ENCODE data around the gene MACROD2. TPM values are rescaled to one million over a fixed set of nuclear protein-coding genes. Genes with fewer than 3 reads are reported as not detected.

The MACROD2 gene
- total and polyA plus RNA-seq, 7 donors = 0.20 to 4.8 (median 0.87) TPM

GRCh38 chr20:15256676-15257568, 1261.6 kb downstream of the MACROD2 start:
- 55 to 59% (median 57%) methylated on average over 6 of the region's 6 CpGs for WGBS, 3 donors
- intact Hi-C loops (cut with DNase I) = no loop called here
- Histone ChIP-seq H3K4me1 (no peaks in the 10 kb centered on the region), H3K4me3 (no peak overlapping the region), H3K36me3 (ENCODE audit: insufficient read depth in 1 of 2, low read depth in 1 of 2) (no peaks in the 10 kb centered on the region), H3K27ac (no peak overlapping the region), H3K27me3 (ENCODE audit: insufficient read depth in 3 of 3, low read length in 2 of 3) (no peaks in the 10 kb centered on the region), H3K9me3 (no peaks in the 10 kb centered on the region)
- ATAC-seq (no peak), DNase-seq (no peak)
- TF ChIP-seq CTCF (IDR thresholded peaks at IDR 0.05) = no peak

- Histone ChIP-seq H3K27me3 (ENCODE audit: insufficient read depth in 3 of 3, low read length in 2 of 3) (no peaks in the 10 kb centered on the region), H3K9me3 (no peaks in the 10 kb centered on the region), H3K4me1 (no peaks in the 10 kb centered on the region), H3K27ac (no peak overlapping the region), H3K36me3 (ENCODE audit: insufficient read depth in 1 of 2, low read depth in 1 of 2) (no peaks in the 10 kb centered on the region), H3K4me3 (no peak overlapping the region)
- DNase-seq (no peak), ATAC-seq (no peak)
- intact Hi-C loops (cut with DNase I) = no loop called here
- TF ChIP-seq CTCF (IDR thresholded peaks at IDR 0.05) = no peak
- WGBS, 3 donors = 85 to 90% (median 90%) methylated on average over 1 of the region's 1 CpG
Observed at GRCh38 chr20:15257569-15257870, 1262.2 kb downstream of the MACROD2 start.

GRCh38 chr20:15265581-15266309, 1270.4 kb downstream of the MACROD2 start:
- Histone ChIP-seq H3K27me3 (ENCODE audit: insufficient read depth in 3 of 3, low read length in 2 of 3) (no peaks in the 10 kb centered on the region), H3K4me3 (no peak overlapping the region), H3K27ac (no peak overlapping the region), H3K4me1 (no peaks in the 10 kb centered on the region), H3K9me3 (no peaks in the 10 kb centered on the region), H3K36me3 (ENCODE audit: insufficient read depth in 1 of 2, low read depth in 1 of 2) (no peaks in the 10 kb centered on the region)
- intact Hi-C loops (cut with DNase I) = no loop called here
- ATAC-seq = no peak
- WGBS, 3 donors = 51 to 65% (median 56%) methylated on average over 1 of the region's 1 CpG
- TF ChIP-seq CTCF (IDR thresholded peaks at IDR 0.05) = no peak
- DNase-seq = no peak

- Histone ChIP-seq H3K9me3 (no peaks in the 10 kb centered on the region), H3K27me3 (ENCODE audit: insufficient read depth in 3 of 3, low read length in 2 of 3) (no peaks in the 10 kb centered on the region), H3K27ac (no peak overlapping the region), H3K4me3 (no peak overlapping the region), H3K4me1 (no peaks in the 10 kb centered on the region), H3K36me3 (ENCODE audit: insufficient read depth in 1 of 2, low read depth in 1 of 2) (no peaks in the 10 kb centered on the region)
- WGBS, 3 donors = 37 to 44% (median 38%) methylated on average over 1 of the region's 1 CpG
- DNase-seq (no peak), ATAC-seq (no peak)
- TF ChIP-seq CTCF (IDR thresholded peaks at IDR 0.05) = no peak
- intact Hi-C loops (cut with DNase I) = no loop called here
Observed at GRCh38 chr20:15267935-15268334, 1272.6 kb downstream of the MACROD2 start.

Measured in psoas muscle (tissue), 8 donors.